IPS DF 4.7 (cell line): Measurements from ENCODE around the gene MFF.

Experiments used
- DNase-seq: peaks from one replicate; pipeline ENCODE4 v3.0.0-alpha.2; 2013; ENCODE audit warnings: low spot score; ENCODE audit errors: extremely low read depth

MFF gene

GRCh38 chr2:227406177-227407031 is 81.4 kb downstream of the MFF start:
- peak; percentile 71 for DNase-seq
